ENCODE data around the gene NDUFC1. TPM values are rescaled to one million over a fixed set of nuclear protein-coding genes. Genes with fewer than 3 reads are reported as not detected.

Gene NDUFC1
- total RNA-seq, 2 donors from 2014 or later = 54.2 to 64.5 TPM

DNA sequence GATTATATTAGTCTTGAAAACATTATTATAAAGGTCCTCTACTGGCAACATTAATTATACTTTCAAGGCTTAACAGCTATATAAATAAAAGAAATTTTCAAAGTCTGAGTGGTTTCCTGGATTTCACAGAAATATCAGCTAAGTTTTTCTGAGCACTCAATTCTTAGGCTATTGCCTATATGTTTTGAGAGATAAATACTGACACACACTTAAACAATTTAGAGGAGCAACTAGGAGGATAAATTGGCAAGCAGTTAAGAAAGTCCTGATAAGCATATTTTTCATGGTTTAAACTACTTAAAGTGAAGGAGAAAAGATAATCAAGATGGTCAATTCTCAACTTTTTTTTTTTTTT, 19.6 kb downstream of the NDUFC1 start:
- H3K4me1 Mint-ChIP-seq = peaks cover 6% of the 10 kb centered on the region
- H3K4me3 Mint-ChIP-seq = no peak overlapping the region
- H3K27ac Mint-ChIP-seq = no peak overlapping the region
- H3K4me1 ChIP-seq (ENCODE audit: control insufficient read depth, insufficient read depth, low read length) = no peaks in the 10 kb centered on the region
- TF ChIP-seq, protein P1, sequence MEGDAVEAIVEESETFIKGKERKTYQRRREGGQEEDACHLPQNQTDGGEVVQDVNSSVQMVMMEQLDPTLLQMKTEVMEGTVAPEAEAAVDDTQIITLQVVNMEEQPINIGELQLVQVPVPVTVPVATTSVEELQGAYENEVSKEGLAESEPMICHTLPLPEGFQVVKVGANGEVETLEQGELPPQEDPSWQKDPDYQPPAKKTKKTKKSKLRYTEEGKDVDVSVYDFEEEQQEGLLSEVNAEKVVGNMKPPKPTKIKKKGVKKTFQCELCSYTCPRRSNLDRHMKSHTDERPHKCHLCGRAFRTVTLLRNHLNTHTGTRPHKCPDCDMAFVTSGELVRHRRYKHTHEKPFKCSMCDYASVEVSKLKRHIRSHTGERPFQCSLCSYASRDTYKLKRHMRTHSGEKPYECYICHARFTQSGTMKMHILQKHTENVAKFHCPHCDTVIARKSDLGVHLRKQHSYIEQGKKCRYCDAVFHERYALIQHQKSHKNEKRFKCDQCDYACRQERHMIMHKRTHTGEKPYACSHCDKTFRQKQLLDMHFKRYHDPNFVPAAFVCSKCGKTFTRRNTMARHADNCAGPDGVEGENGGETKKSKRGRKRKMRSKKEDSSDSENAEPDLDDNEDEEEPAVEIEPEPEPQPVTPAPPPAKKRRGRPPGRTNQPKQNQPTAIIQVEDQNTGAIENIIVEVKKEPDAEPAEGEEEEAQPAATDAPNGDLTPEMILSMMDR (conservative IDR thresholded peaks at IDR 0.05) = no peak
- peaks cover 10% of the 10 kb centered on the region for H3K9me3 Mint-ChIP-seq
- H3K36me3 Mint-ChIP-seq (ENCODE audit: low read depth) = no peaks in the 10 kb centered on the region
- no peaks in the 10 kb centered on the region for H3K9me3 ChIP-seq (ENCODE audit: control insufficient read depth, low read length)
- H3K27me3 Mint-ChIP-seq (ENCODE audit: insufficient read depth) = peaks cover 41% of the 10 kb centered on the region
- no peak overlapping the region for H3K27ac ChIP-seq (ENCODE audit: low read depth, low read length)
- no peaks in the 10 kb centered on the region for H3K36me3 ChIP-seq (ENCODE audit: control insufficient read depth, insufficient read depth, low read length)
- no peak overlapping the region for H3K9ac ChIP-seq (ENCODE audit: extremely low read depth, low read length, poor library complexity, severe bottlenecking)
- no peak for DNase-seq
- H3K27me3 ChIP-seq (ENCODE audit: control insufficient read depth, insufficient read depth, low read length, poor library complexity, severe bottlenecking) = peaks cover 34% of the 10 kb centered on the region
- H3K4me3 ChIP-seq (ENCODE audit: low read length) = no peak overlapping the region

DNA sequence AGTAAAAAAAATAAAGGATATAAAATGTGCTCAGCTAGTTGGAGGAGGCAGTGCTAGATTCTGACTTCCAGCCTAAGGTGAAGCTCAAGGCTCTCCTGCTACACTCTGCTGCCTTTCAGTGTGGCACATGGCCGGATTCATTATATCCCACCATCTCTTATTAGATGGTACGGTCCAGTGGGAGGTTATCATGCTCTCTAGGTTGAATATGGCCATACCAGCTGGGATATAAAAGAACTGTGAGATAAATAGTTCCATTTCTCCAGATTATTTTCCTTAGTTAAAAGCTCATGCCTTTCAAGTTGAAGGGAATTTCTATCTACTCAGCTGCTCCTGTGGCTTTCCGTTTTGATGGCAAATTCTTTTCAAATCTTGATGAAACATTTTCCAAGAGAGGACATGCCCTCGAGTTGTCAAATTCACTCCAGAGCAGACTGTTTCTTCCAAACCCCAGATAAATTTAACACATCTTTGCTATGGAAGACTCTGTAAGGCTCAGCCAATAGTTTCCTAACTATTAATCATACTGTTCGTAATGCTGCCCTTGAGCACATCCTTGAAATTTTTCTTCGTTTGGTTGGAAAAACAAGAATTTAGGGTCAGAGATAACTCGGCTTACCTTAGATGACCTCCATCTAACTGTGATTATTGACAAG, 20.1 kb downstream of the NDUFC1 start:
- Mint-ChIP-seq H3K9me3 (peaks cover 10% of the 10 kb centered on the region), H3K27ac (no peak overlapping the region), H3K36me3 (ENCODE audit: low read depth) (no peaks in the 10 kb centered on the region), H3K4me3 (no peak overlapping the region), H3K27me3 (ENCODE audit: insufficient read depth) (peaks cover 46% of the 10 kb centered on the region), H3K4me1 (peaks cover 6% of the 10 kb centered on the region)
- Histone ChIP-seq H3K9me3 (ENCODE audit: control insufficient read depth, low read length) (no peaks in the 10 kb centered on the region), H3K4me3 (ENCODE audit: low read length) (no peak overlapping the region), H3K4me1 (ENCODE audit: control insufficient read depth, insufficient read depth, low read length) (no peaks in the 10 kb centered on the region), H3K36me3 (ENCODE audit: control insufficient read depth, insufficient read depth, low read length) (no peaks in the 10 kb centered on the region), H3K9ac (ENCODE audit: extremely low read depth, low read length, poor library complexity, severe bottlenecking) (no peak overlapping the region), H3K27ac (ENCODE audit: low read depth, low read length) (no peak overlapping the region), H3K27me3 (ENCODE audit: control insufficient read depth, insufficient read depth, low read length, poor library complexity, severe bottlenecking) (peaks cover 39% of the 10 kb centered on the region)
- DNase-seq = no peak
- TF ChIP-seq, protein P1 (conservative IDR thresholded peaks at IDR 0.05) = no peak
- 94 to 96% methylated on average over 3 to 7 of the region's 7 CpGs for WGBS, 2 experiments (ENCODE audit: insufficient coverage in 1 of 2, insufficient read length in 1 of 2)

- H3K36me3 ChIP-seq (ENCODE audit: control insufficient read depth, insufficient read depth, low read length) = no peaks in the 10 kb centered on the region
- no peak within 1 kb of the TSS for H3K27ac ChIP-seq (ENCODE audit: low read depth, low read length)
- TF ChIP-seq, protein P1 (conservative IDR thresholded peaks at IDR 0.05) = no peak
- H3K4me3 Mint-ChIP-seq = peak within 1 kb of the TSS; percentile 58
- peaks cover 54% of the 10 kb centered on the region for H3K27me3 Mint-ChIP-seq (ENCODE audit: insufficient read depth)
- peaks cover 6% of the 10 kb centered on the region for H3K4me1 Mint-ChIP-seq
- WGBS, 2 experiments (ENCODE audit: insufficient coverage in 1 of 2, insufficient read length in 1 of 2) = 4 to 5% methylated on average over 24 to 51 of the region's 51 CpGs
- no peaks in the 10 kb centered on the region for H3K9me3 ChIP-seq (ENCODE audit: control insufficient read depth, low read length)
- peaks cover 6% of the 10 kb centered on the region for H3K9me3 Mint-ChIP-seq
- DNase-seq = peak; percentile 91
- no peaks in the 10 kb centered on the region for H3K36me3 Mint-ChIP-seq (ENCODE audit: low read depth)
- no peak within 1 kb of the TSS for H3K27ac Mint-ChIP-seq
- H3K9ac ChIP-seq (ENCODE audit: extremely low read depth, low read length, poor library complexity, severe bottlenecking) = no peak within 1 kb of the TSS
- no peaks in the 10 kb centered on the region for H3K4me1 ChIP-seq (ENCODE audit: control insufficient read depth, insufficient read depth, low read length)
- peaks cover 54% of the 10 kb centered on the region for H3K27me3 ChIP-seq (ENCODE audit: control insufficient read depth, insufficient read depth, low read length, poor library complexity, severe bottlenecking)
- peak within 1 kb of the TSS; percentile 77 for H3K4me3 ChIP-seq (ENCODE audit: low read length)
These were observed 22.3 kb downstream of the NDUFC1 start, which contains the start of gene MGARP for GRCh38 chr4:139279760-139280620. TSS of gene MGARP (minus strand) at chr4:139280225. CDS start at chr4:139280158, 67 bp downstream.
